ENCODE measurements around the gene PDE3B.
"Not testable (repeated sequence)": the region's sequence is repeated elsewhere in the genome, so short reads cannot be mapped to it uniquely, and the experiment has no call there.

PDE3B gene

GRCh38 chr11:14812757-14813156 lies 169.2 kb downstream of the PDE3B start:
- DNase-seq (ENCODE audit: low spot score): no peak

- DNase-seq (ENCODE audit: low spot score): no peak
Observed at GRCh38 chr11:14813516-14813915, 169.9 kb downstream of the PDE3B start.

- DNase-seq (ENCODE audit: low spot score): no peak
Observed at GRCh38 chr11:14818779-14819178, 175.2 kb downstream of the PDE3B start.

- no peak for DNase-seq (ENCODE audit: low spot score)
Observed at GRCh38 chr11:14819596-14819995, 176.0 kb downstream of the PDE3B start.

GRCh38 chr11:14821031-14821430 lies 177.4 kb downstream of the PDE3B start:
- DNase-seq (ENCODE audit: low spot score): no peak

GRCh38 chr11:14826600-14826999 lies 183.0 kb downstream of the PDE3B start:
- DNase-seq (ENCODE audit: low spot score): no peak

- DNase-seq (ENCODE audit: low spot score): no peak
Observed at GRCh38 chr11:14835496-14836492, 192.2 kb downstream of the PDE3B start.

- no peak for DNase-seq (ENCODE audit: low spot score)
Observed at GRCh38 chr11:14842002-14842401, 198.4 kb downstream of the PDE3B start.

GRCh38 chr11:14852571-14853177 lies 209.1 kb downstream of the PDE3B start:
- no peak for DNase-seq (ENCODE audit: low spot score)

- DNase-seq (ENCODE audit: low spot score): no peak
Observed at GRCh38 chr11:14854057-14854456, 210.5 kb downstream of the PDE3B start.

GRCh38 chr11:14855890-14856289 lies 212.3 kb downstream of the PDE3B start:
- DNase-seq (ENCODE audit: low spot score): no peak

GRCh38 chr11:14857621-14858020 lies 214.0 kb downstream of the PDE3B start:
- DNase-seq (ENCODE audit: low spot score): no peak

GRCh38 chr11:14858404-14858803 lies 214.8 kb downstream of the PDE3B start:
- no peak for DNase-seq (ENCODE audit: low spot score)

- no peak for DNase-seq (ENCODE audit: low spot score)
Observed at GRCh38 chr11:14860511-14860910, 216.9 kb downstream of the PDE3B start.

- no peak for DNase-seq (ENCODE audit: low spot score)
Observed at GRCh38 chr11:14861680-14862079, 218.1 kb downstream of the PDE3B start.

GRCh38 chr11:14863775-14864174 lies 220.2 kb downstream of the PDE3B start:
- not testable (repeated sequence) for DNase-seq (ENCODE audit: low spot score)

GRCh38 chr11:14872032-14872431 lies 228.4 kb downstream of the PDE3B start:
- peak; percentile 17 for DNase-seq (ENCODE audit: low spot score)

GRCh38 chr11:14873632-14874031 lies 230.0 kb downstream of the PDE3B start:
- DNase-seq (ENCODE audit: low spot score): no peak

GRCh38 chr11:14875163-14875562 lies 231.6 kb downstream of the PDE3B start:
- no peak for DNase-seq (ENCODE audit: low spot score)

GRCh38 chr11:14881576-14882193 lies 238.1 kb downstream of the PDE3B start:
- no peak for DNase-seq (ENCODE audit: low spot score)

- no peak for DNase-seq (ENCODE audit: low spot score)
Observed at GRCh38 chr11:14882196-14882595, 238.6 kb downstream of the PDE3B start.

- DNase-seq (ENCODE audit: low spot score): not testable (repeated sequence)
Observed at GRCh38 chr11:14883683-14884082, 240.1 kb downstream of the PDE3B start.
